Body of pancreas (tissue), 4 donors: Measurements from ENCODE around the gene TMEM245.

ENCODE experiments used
- POLR2A ChIP-seq, 3 donors: fragments of 450-650 bp; IDR thresholded peaks; one replicate each; pipeline ENCODE4 v1.6.1; 2016; ENCODE audit warnings: antibody characterized with exemption in 3 of 3, mild to moderate bottlenecking in 2 of 3
- TF ChIP-seq, protein P1 (sequence below), 7 experiments: fragments of 450-650 bp in 4 of 7; fragments of 200-600 bp in 3 of 7; sonication (generic) in 3 of 7; IDR thresholded peaks; one replicate each; pipeline ENCODE4 v1.5.1; 2016 to 2019; ENCODE audit warnings: antibody characterized with exemption in 7 of 7

DNA sequence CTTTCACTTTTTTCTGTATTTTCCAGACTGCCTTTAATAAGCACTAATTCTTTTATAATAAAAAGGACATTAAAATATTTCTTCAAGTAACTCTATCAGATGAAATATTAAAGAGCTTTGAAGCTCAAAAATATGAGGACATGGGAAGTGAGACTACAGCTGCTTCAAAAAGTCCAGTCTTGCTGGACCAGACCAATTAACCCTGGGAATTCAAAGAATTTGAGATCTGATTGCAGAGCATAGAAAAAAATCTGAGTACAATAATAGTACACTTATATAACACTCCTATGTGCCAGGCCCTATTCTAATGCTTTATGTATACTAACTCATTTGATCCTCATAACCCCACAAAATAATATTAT, 9.8 kb downstream of the TMEM245 start:
- TF ChIP-seq, protein P1, sequence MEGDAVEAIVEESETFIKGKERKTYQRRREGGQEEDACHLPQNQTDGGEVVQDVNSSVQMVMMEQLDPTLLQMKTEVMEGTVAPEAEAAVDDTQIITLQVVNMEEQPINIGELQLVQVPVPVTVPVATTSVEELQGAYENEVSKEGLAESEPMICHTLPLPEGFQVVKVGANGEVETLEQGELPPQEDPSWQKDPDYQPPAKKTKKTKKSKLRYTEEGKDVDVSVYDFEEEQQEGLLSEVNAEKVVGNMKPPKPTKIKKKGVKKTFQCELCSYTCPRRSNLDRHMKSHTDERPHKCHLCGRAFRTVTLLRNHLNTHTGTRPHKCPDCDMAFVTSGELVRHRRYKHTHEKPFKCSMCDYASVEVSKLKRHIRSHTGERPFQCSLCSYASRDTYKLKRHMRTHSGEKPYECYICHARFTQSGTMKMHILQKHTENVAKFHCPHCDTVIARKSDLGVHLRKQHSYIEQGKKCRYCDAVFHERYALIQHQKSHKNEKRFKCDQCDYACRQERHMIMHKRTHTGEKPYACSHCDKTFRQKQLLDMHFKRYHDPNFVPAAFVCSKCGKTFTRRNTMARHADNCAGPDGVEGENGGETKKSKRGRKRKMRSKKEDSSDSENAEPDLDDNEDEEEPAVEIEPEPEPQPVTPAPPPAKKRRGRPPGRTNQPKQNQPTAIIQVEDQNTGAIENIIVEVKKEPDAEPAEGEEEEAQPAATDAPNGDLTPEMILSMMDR (IDR thresholded peaks at IDR 0.05) = no peak
- TF ChIP-seq POLR2A (IDR thresholded peaks at IDR 0.05) = no peak
